ENCODE measurements around the gene ATE1.

GRCh38 chr10:121949049-121949448, 21.2 kb upstream of the ATE1 start:
- TF ChIP-seq CTCF (IDR thresholded peaks at IDR 0.05 in 2 of 3, conservative IDR thresholded peaks at IDR 0.05 in 1 of 3; ENCODE audit: borderline replicate concordance in 1 of 3, insufficient read depth in 1 of 3, low read depth in 2 of 3, low read length in 2 of 3) (no peak), POLR2AphosphoS5 (IDR thresholded peaks at IDR 0.05; ENCODE audit: low read depth, low read length) (no peak), POLR2A (IDR thresholded peaks at IDR 0.05; ENCODE audit: borderline replicate concordance, extremely low read depth, insufficient read depth, insufficient read length) (no peak), YY1 (IDR thresholded peaks at IDR 0.05; ENCODE audit: extremely low read depth, insufficient replicate concordance, low read depth, low read length) (no peak), FOSL1 (IDR thresholded peaks at IDR 0.05; ENCODE audit: low read depth) (no peak), EZH2 (IDR thresholded peaks at IDR 0.05) (no peak), TCF7L2 (IDR thresholded peaks at IDR 0.05; ENCODE audit: borderline replicate concordance, extremely low read depth, insufficient read depth, insufficient read length) (no peak), ZFX (IDR thresholded peaks at IDR 0.05) (no peak), MAX (IDR thresholded peaks at IDR 0.05) (no peak), ZBTB33 (IDR thresholded peaks at IDR 0.05; ENCODE audit: extremely low read depth, insufficient replicate concordance, low read length) (no peak), SIN3A (IDR thresholded peaks at IDR 0.05; ENCODE audit: low read depth) (no peak), EZH2phosphoT487 (IDR thresholded peaks at IDR 0.05; ENCODE audit: borderline replicate concordance) (no peak), CEBPB (IDR thresholded peaks at IDR 0.05; ENCODE audit: low read depth) (no peak), ATF3 (IDR thresholded peaks at IDR 0.05) (no peak)

All from HCT116 (cell line).